ENCODE measurements around the gene SLC13A5.
"Not testable (repeated sequence)": the region's sequence is repeated elsewhere in the genome, so short reads cannot be mapped to it uniquely, and the experiment has no call there.

Gene SLC13A5

GRCh38 chr17:6710317-6710716 lies 2.9 kb downstream of the SLC13A5 start:
- no peak for DNase-seq

GRCh38 chr17:6708357-6708961 lies 4.7 kb downstream of the SLC13A5 start:
- DNase-seq: no peak

- no peak for DNase-seq
Measured at GRCh38 chr17:6706996-6707395, 6.2 kb downstream of the SLC13A5 start.

GRCh38 chr17:6706499-6706898 lies 6.7 kb downstream of the SLC13A5 start:
- no peak for DNase-seq

- DNase-seq: no peak
Measured at GRCh38 chr17:6704470-6705052, 8.6 kb downstream of the SLC13A5 start.

- no peak for DNase-seq
Measured at GRCh38 chr17:6703751-6704150, 9.4 kb downstream of the SLC13A5 start.

GRCh38 chr17:6702567-6703215 lies 10.5 kb downstream of the SLC13A5 start:
- no peak for DNase-seq

GRCh38 chr17:6701719-6702118 lies 11.4 kb downstream of the SLC13A5 start:
- no peak for DNase-seq

- no peak for DNase-seq
Measured at GRCh38 chr17:6700948-6701307, 12.2 kb downstream of the SLC13A5 start.

- no peak for DNase-seq
Measured at GRCh38 chr17:6699997-6700947, 12.9 kb downstream of the SLC13A5 start.

GRCh38 chr17:6698004-6698403 lies 15.2 kb downstream of the SLC13A5 start:
- no peak for DNase-seq

GRCh38 chr17:6696906-6697305 lies 16.3 kb downstream of the SLC13A5 start:
- no peak for DNase-seq

- no peak for DNase-seq
Measured at GRCh38 chr17:6695565-6695964, 17.6 kb downstream of the SLC13A5 start.

GRCh38 chr17:6695051-6695450 lies 18.1 kb downstream of the SLC13A5 start:
- no peak for DNase-seq

GRCh38 chr17:6691958-6692357 lies 21.2 kb downstream of the SLC13A5 start:
- DNase-seq: not testable (repeated sequence)

- DNase-seq: no peak
Measured at GRCh38 chr17:6691546-6691945, 21.6 kb downstream of the SLC13A5 start.

- no peak for DNase-seq
Measured at GRCh38 chr17:6690641-6691040, 22.5 kb downstream of the SLC13A5 start.

- DNase-seq: no peak
Measured at GRCh38 chr17:6688944-6689343, 24.2 kb downstream of the SLC13A5 start.

GRCh38 chr17:6686026-6686425 lies 27.1 kb downstream of the SLC13A5 start:
- DNase-seq: no peak

- DNase-seq: no peak
Measured at GRCh38 chr17:6684881-6685767, 28.0 kb downstream of the SLC13A5 start.

GRCh38 chr17:6684460-6684783 lies 28.7 kb downstream of the SLC13A5 start:
- DNase-seq: no peak

- DNase-seq: no peak
Measured at GRCh38 chr17:6683730-6684459, 29.3 kb downstream of the SLC13A5 start.
